Fibroblast of pulmonary artery (primary cell): ENCODE measurements around the gene MKKS.
A peak's percentile ranks its signal among the peaks of the same experiment; 100 is the strongest.
"Not testable (repeated sequence)": the region's sequence is repeated elsewhere in the genome, so short reads cannot be mapped to it uniquely, and the experiment has no call there.

Experiments
- DNase-seq: peaks from one replicate; pipeline ENCODE4 v3.0.0-alpha.2; 2010; ENCODE audit warnings: low read depth
- H3K4me3 ChIP-seq: replicated peaks from 2 replicates; pipeline ENCODE4 v1.5.1; 2011; ENCODE audit warnings: low read depth, mild to moderate bottlenecking, control low read depth, low read length, moderate library complexity
- TF ChIP-seq, protein P1 (sequence below): IDR thresholded peaks from 2 replicates; pipeline ENCODE4 v1.5.1; 2011; ENCODE audit warnings: mild to moderate bottlenecking, control low read depth, low read length, inconsistent platforms; ENCODE audit errors: missing control alignments

Gene MKKS

DNA sequence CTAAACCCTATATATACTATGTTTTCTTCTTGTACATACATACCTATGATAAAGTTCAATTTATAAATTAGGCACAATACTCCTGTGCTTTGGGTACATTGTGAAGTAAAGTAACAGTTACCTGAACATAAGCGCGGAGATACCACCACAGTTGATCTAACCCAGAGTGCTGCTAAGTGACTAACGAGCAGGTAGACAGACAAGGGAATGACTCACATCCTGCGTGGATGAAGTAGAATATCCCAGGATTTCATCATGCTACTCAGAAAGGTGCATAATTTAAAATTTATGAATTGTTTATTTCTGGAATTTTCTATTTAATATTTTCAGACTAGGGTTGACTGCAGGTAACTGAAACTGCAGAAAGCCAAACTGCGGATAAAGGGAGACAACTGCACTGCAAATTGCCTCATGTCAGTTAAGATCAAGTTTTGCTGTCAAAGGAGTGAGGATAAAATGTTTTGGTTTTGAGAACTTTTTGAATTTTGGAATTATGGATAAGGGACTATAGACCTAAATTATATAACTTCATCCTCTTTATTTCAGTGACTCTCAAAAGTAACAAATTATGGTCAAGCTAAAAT lies 14.4 kb downstream of the MKKS start:
- peak; percentile 19 for DNase-seq
- no peak overlapping the region for H3K4me3 ChIP-seq
- TF ChIP-seq, protein P1, sequence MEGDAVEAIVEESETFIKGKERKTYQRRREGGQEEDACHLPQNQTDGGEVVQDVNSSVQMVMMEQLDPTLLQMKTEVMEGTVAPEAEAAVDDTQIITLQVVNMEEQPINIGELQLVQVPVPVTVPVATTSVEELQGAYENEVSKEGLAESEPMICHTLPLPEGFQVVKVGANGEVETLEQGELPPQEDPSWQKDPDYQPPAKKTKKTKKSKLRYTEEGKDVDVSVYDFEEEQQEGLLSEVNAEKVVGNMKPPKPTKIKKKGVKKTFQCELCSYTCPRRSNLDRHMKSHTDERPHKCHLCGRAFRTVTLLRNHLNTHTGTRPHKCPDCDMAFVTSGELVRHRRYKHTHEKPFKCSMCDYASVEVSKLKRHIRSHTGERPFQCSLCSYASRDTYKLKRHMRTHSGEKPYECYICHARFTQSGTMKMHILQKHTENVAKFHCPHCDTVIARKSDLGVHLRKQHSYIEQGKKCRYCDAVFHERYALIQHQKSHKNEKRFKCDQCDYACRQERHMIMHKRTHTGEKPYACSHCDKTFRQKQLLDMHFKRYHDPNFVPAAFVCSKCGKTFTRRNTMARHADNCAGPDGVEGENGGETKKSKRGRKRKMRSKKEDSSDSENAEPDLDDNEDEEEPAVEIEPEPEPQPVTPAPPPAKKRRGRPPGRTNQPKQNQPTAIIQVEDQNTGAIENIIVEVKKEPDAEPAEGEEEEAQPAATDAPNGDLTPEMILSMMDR, result no peak

DNA sequence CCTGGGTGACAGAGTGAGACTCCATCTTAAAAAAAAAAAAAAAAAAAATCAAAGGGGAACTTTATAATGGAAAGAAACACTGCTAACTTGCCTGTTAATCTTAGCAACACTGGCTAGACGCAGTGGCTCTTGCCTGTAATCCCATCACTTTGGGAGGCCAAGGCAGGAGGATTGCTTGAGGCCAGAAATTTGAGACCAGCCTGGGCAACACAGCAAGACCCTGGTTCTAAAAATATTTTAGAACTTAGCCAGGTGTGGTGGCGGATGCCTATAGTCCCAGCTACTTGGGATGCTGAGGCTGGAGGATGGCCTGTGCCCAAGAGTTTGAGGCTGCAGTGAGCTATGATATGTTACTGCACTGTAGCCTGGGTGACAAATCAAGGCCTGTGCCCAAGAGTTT lies 16.8 kb downstream of the MKKS start:
- DNase-seq, H3K4me3 ChIP-seq: not testable (repeated sequence)

DNA sequence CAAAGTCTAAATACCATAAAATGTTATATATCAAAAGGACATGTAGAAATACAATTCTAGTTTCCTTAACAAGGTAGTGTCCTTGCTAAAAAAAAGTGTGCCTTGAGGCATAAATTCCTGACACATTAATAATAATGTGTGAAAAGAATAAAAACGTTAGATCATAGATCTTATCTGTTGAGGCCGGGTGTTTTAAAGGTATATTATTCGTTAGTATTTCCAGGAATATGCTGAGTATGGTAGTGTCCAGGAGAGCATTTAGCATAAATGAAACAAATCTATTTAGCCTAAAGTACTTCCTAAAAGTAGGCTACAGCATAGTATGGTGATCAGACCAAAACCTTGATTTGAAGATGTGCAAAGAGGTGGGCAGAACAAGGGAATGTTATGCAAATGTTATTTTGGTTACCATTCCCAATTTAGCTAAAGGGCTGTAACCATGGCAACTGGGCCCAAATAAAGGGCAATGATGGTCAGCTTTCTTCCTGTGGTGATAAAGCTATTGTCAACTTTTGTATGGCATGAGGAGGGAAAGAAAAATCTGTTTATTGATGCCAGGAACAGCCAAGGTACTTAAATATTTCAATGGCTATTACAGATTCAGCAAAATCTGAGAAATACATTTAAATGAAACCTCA lies 18.9 kb downstream of the MKKS start:
- DNase-seq, result peak; percentile 53
- H3K4me3 ChIP-seq, result no peak overlapping the region
- TF ChIP-seq, protein P1, result no peak

DNA sequence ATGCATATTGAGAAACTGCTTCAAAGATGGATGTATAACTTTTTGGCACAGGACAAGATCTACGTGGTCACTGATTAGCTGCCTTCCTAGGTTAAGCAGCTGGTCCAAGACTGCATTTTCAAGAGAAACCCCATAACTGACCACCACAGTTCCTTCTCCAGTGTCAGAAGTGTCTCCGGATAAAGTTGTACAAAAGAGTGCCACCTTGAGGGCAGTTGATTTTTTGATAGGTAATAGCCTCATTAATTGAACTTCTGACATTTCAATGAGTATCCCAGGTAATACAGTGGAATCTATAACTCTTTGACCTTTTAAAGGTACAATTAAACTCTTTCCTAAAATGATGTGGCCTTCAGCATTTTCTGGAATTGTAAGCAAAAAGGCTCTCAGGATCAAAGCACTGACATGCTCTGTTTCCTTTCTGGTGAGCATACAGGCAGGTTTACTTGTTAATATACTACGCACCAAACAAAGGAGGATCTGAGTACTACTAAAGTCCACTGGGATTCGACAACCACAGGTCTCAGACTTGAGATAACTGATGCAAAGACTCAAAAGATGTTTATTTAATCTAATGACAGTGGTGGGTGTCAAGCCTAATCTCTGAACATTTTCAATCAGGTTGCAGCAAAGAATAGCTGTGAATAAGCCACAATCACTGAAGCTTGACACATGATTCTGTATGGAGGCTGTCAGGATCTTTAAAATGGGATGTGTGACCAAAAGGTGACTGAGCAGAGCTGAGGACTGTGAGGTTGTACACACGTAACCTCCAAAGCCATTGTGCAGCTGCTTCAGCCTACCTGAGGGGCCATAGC lies 21.2 kb downstream of the MKKS start:
- H3K4me3 ChIP-seq, result no peak overlapping the region
- DNase-seq, result peak; percentile 23
- TF ChIP-seq, protein P1, result peak; percentile 26

DNA sequence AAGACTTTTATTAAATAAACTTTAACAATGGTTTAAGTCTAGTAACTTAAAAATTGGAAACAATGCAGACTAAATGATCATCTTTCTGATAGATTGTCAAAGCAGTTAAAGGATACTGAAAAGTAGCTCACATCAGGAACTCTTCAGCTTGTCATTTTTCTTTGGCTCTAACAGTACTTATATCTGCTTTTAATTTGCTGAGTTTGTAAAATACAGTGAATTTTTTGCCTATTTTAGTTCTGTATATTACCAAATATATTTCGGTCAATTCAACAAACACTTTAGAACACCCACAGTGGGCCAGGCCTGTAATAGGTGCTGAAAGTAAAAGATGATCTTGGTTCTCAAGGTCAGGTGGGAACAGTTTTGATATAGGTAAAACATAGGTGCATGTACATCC lies 22.3 kb downstream of the MKKS start:
- DNase-seq, result no peak
- TF ChIP-seq, protein P1, result no peak
- H3K4me3 ChIP-seq, result no peak overlapping the region

DNA sequence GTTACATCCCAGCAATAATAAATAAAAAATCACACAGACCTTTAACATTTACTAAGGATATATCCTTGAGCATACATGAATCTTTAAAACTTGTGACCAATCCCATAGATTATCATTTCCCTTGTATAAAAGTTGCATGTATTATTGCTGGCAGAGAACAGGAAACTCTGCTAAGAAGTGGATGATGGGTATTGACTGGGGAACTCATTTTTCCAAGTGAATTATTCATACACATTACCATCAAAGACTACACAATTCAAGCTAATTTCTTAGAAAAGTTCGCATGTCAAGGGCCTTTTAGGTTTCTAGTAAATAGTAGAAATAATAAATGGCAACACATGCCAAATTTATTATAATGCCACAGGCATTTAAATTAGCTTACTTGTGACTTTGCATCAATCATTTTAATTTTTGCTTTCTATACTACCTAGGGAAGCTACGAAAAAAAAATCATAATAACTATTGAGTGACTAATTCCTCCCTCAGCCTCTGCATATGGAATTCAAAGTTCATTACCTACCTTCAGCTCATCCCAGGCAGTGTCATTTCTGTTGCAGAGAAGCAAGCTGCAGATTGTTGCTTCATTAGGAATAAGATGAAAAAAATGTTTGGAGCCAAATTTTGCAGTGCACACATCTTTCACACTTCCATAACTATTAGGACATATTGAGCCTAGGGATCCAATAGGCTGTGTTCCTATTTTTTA lies 25.8 kb downstream of the MKKS start:
- TF ChIP-seq, protein P1, result no peak
- no peak overlapping the region for H3K4me3 ChIP-seq
- DNase-seq, result no peak

DNA sequence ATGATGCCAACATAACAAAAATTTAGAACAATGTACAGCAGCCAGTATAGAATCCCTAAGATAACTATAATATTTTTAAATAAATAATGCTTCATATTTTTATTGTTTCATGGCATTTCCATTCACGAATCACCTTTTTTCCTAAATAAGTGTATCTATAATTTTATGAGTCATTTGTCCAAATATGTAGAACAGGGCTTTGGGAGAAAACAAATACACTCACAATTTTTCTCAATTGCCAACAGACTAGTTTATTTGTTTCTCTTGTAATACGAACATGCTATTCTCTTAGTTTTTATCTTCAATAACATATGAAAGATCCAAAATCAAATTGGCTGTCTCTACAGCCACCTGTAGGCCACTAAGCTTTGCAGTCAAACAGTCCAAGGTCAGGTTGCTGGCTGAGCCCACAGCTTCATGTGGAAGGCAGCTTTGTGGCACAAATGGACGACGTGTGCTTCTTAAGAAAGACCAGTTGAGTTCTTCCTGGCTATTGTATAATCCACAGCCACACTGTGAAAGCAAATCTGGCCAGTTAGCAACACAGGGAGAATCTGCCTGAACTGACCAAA lies 29.0 kb downstream of the MKKS start:
- no peak overlapping the region for H3K4me3 ChIP-seq
- DNase-seq, result no peak
- TF ChIP-seq, protein P1, result no peak
